ENCODE results near the gene CHSY1. TPM values are rescaled to one million over a fixed set of nuclear protein-coding genes. Genes with fewer than 3 reads are reported as not detected.
A peak's percentile ranks its signal among the peaks of the same experiment; 100 is the strongest.

Gene CHSY1
- total RNA-seq, 1 donor from 2014 or later = 23.3 TPM

- Histone ChIP-seq H3K27me3 (no peaks in the 10 kb centered on the region), H3K27ac (no peak overlapping the region), H3F3A (ENCODE audit: low read depth) (peaks cover 16% of the 10 kb centered on the region), H2AFZ (replicated peaks) (no peak overlapping the region), H3K36me3 (no peaks in the 10 kb centered on the region), H3K9me3 (ENCODE audit: low read depth) (no peaks in the 10 kb centered on the region), H4K20me1 (ENCODE audit: low read depth) (peaks cover 100% of the 10 kb centered on the region), H3K4me1 (peaks cover 15% of the 10 kb centered on the region), H3K9ac (no peak overlapping the region), H3K4me3 (no peak overlapping the region), H3K79me2 (ENCODE audit: low read depth) (peaks cover 100% of the 10 kb centered on the region), H3K4me2 (peak overlapping the region; percentile 30)
- Mint-ChIP-seq H3K9me3 (peaks cover 10% of the 10 kb centered on the region), H3K4me3 (peak overlapping the region; percentile 13), H3K27me3 (ENCODE audit: insufficient read depth, low read depth) (no peaks in the 10 kb centered on the region), H3K4me1 (peaks cover 32% of the 10 kb centered on the region), H3K27ac (peak overlapping the region; percentile 11), H3K36me3 (peaks cover 31% of the 10 kb centered on the region)
- no peak for DNase-seq (ENCODE audit: low spot score)
- TF ChIP-seq EZH2phosphoT487 (IDR thresholded peaks at IDR 0.05) = no peak
- no peak for TF ChIP-seq EZH2 (IDR thresholded peaks at IDR 0.05)
- no peak for TF ChIP-seq CTCF (IDR thresholded peaks at IDR 0.05)
Measured at GRCh38 chr15:101243420-101243819, 8.4 kb downstream of the CHSY1 start.

GRCh38 chr15:101242999-101243336 is 8.9 kb downstream of the CHSY1 start:
- H4K20me1 ChIP-seq (ENCODE audit: low read depth) = peaks cover 99% of the 10 kb centered on the region
- H3K27ac Mint-ChIP-seq = no peak overlapping the region

DNA sequence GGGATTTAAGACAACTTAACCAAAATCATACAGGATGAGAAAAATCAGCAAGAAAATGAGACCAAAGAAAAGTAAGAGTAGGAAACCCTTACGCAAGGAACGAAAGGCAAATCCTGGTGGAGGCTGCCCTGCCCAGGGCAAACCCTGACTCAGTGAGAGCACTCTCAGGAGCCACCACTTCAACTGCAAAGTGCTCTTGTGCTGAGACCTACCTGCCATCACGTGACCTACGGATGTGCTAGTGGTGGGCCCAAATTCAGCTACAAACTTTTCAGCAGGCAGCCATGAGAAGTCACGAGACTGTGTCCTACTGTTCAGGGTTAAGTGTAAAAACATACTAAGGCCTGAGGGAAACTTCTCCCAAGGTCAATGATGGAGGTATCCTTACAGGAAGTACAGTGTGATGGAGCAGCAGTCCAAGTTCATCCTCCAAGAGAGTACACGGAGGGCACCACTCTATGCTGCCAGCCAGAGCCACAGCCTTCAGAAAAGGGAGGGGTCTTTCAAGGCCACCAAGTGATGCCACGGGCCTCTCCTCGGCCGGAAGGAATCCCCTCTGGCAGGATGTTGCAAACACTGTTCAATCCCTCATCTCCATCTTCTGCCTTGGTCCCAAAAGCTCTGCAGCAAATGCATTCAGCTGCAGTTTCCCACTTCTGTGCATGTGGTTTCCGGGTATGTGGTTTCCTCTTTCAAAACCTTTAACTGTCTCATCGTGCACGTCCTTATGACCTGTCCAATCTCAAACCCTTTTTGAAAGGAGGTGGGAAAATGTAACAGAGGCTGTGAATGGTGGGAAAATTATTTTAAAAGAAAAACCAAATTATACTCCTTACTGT is 9.5 kb downstream of the CHSY1 start:
- Histone ChIP-seq H3K36me3 (no peaks in the 10 kb centered on the region), H3K9ac (no peak overlapping the region), H3K4me1 (peaks cover 15% of the 10 kb centered on the region), H3K79me2 (ENCODE audit: low read depth) (peaks cover 100% of the 10 kb centered on the region), H3K4me2 (peak overlapping the region; percentile 30), H3K9me3 (ENCODE audit: low read depth) (no peaks in the 10 kb centered on the region), H3K27me3 (no peaks in the 10 kb centered on the region), H3F3A (ENCODE audit: low read depth) (peaks cover 16% of the 10 kb centered on the region), H4K20me1 (ENCODE audit: low read depth) (peaks cover 99% of the 10 kb centered on the region), H2AFZ (replicated peaks) (no peak overlapping the region), H3K27ac (no peak overlapping the region), H3K4me3 (no peak overlapping the region)
- Mint-ChIP-seq H3K9me3 (peaks cover 12% of the 10 kb centered on the region), H3K4me1 (peaks cover 32% of the 10 kb centered on the region), H3K27ac (no peak overlapping the region), H3K4me3 (no peak overlapping the region), H3K27me3 (ENCODE audit: insufficient read depth, low read depth) (no peaks in the 10 kb centered on the region), H3K36me3 (peaks cover 36% of the 10 kb centered on the region)
- TF ChIP-seq EZH2phosphoT487 (IDR thresholded peaks at IDR 0.05) (no peak), CTCF (IDR thresholded peaks at IDR 0.05) (no peak), EZH2 (IDR thresholded peaks at IDR 0.05) (no peak)
- DNase-seq (ENCODE audit: low spot score) = no peak

More at GRCh38 chr15:101242999-101243336, 8.9 kb downstream of the CHSY1 start:
- DNase-seq (ENCODE audit: low spot score) = peak; percentile 82
- H3K9me3 ChIP-seq (ENCODE audit: low read depth) = no peaks in the 10 kb centered on the region
- peak; percentile 72 for TF ChIP-seq EZH2phosphoT487 (IDR thresholded peaks at IDR 0.05)
- TF ChIP-seq CTCF (IDR thresholded peaks at IDR 0.05) = no peak
- H3K36me3 Mint-ChIP-seq = peaks cover 33% of the 10 kb centered on the region
- peaks cover 10% of the 10 kb centered on the region for H3K9me3 Mint-ChIP-seq
- no peak overlapping the region for H3K9ac ChIP-seq
- H3K4me3 ChIP-seq = no peak overlapping the region
- peak overlapping the region; percentile 30 for H3K4me2 ChIP-seq
- peaks cover 16% of the 10 kb centered on the region for H3F3A ChIP-seq (ENCODE audit: low read depth)
- no peak overlapping the region for H3K4me3 Mint-ChIP-seq
- H3K4me1 Mint-ChIP-seq = peaks cover 32% of the 10 kb centered on the region
- no peak overlapping the region for H3K27ac ChIP-seq
- no peaks in the 10 kb centered on the region for H3K27me3 Mint-ChIP-seq (ENCODE audit: insufficient read depth, low read depth)
- no peaks in the 10 kb centered on the region for H3K27me3 ChIP-seq
- H3K79me2 ChIP-seq (ENCODE audit: low read depth) = peaks cover 100% of the 10 kb centered on the region
- H2AFZ ChIP-seq (replicated peaks) = no peak overlapping the region
- no peaks in the 10 kb centered on the region for H3K36me3 ChIP-seq
- H3K4me1 ChIP-seq = peaks cover 15% of the 10 kb centered on the region

Measured in neural progenitor cell (in vitro differentiated cells).